HG02763 (cell line): Measurements from ENCODE around the gene CLEC7A.

Experiments
- ATAC-seq: cut with Tn5 transposase; IDR thresholded peaks from one replicate; pipeline ENCODE4 v1.9.1; 2021; ENCODE audit warnings: mild to moderate bottlenecking, moderate library complexity; ENCODE audit not compliant: unreplicated experiment

CLEC7A gene

GRCh38 chr12:10097521-10097920, 32.5 kb downstream of the CLEC7A start:
- no peak for ATAC-seq

GRCh38 chr12:10095971-10096370, 34.0 kb downstream of the CLEC7A start:
- ATAC-seq = no peak

GRCh38 chr12:10094646-10095395, 35.2 kb downstream of the CLEC7A start:
- no peak for ATAC-seq

GRCh38 chr12:10088955-10089900, 40.8 kb downstream of the CLEC7A start:
- ATAC-seq = no peak

GRCh38 chr12:10088031-10088430, 42.0 kb downstream of the CLEC7A start:
- ATAC-seq = no peak

- ATAC-seq = no peak
These were observed 43.6 kb downstream of the CLEC7A start for GRCh38 chr12:10086387-10086786.

- ATAC-seq = no peak
These were observed 45.3 kb downstream of the CLEC7A start for GRCh38 chr12:10084733-10085132.

- no peak for ATAC-seq
These were observed 47.7 kb downstream of the CLEC7A start for GRCh38 chr12:10082117-10082874.

GRCh38 chr12:10075451-10075850, 54.5 kb downstream of the CLEC7A start:
- ATAC-seq = no peak

GRCh38 chr12:10073261-10073660, 56.7 kb downstream of the CLEC7A start:
- ATAC-seq = no peak

GRCh38 chr12:10072131-10072530, 57.9 kb downstream of the CLEC7A start:
- no peak for ATAC-seq

- ATAC-seq = no peak
These were observed 59.6 kb downstream of the CLEC7A start for GRCh38 chr12:10070380-10070779.

- no peak for ATAC-seq
These were observed 60.0 kb downstream of the CLEC7A start for GRCh38 chr12:10069976-10070375.

GRCh38 chr12:10069099-10069498, 60.9 kb downstream of the CLEC7A start:
- no peak for ATAC-seq

GRCh38 chr12:10068644-10069043, 61.4 kb downstream of the CLEC7A start:
- ATAC-seq = no peak

- no peak for ATAC-seq
These were observed 62.1 kb downstream of the CLEC7A start for GRCh38 chr12:10067942-10068341.

- no peak for ATAC-seq
These were observed 62.7 kb downstream of the CLEC7A start for GRCh38 chr12:10067264-10067663.
